ENCODE data around the gene NKX1-2. TPM values are rescaled to one million over a fixed set of nuclear protein-coding genes. Genes with fewer than 3 reads are reported as not detected.

Gene NKX1-2
- total RNA-seq, 1 experiment from 2014 or later: 0.36 TPM

- no peak for DNase-seq
- no peaks in the 10 kb centered on the region; the same call in 1 of the 2 replicates for H3K9me3 ChIP-seq
- no peaks in the 10 kb centered on the region for H3K27me3 ChIP-seq
- no peaks in the 10 kb centered on the region for H3K36me3 ChIP-seq
- no peak overlapping the region for H3K4me3 ChIP-seq
Observed at GRCh38 chr10:124481717-124482116, 31.9 kb upstream of the NKX1-2 start.

- Histone ChIP-seq H3K27me3 (no peaks in the 10 kb centered on the region), H3K4me3 (no peak overlapping the region), H3K9me3 (no peaks in the 10 kb centered on the region), H3K36me3 (no peaks in the 10 kb centered on the region)
- no peak for DNase-seq
Observed at GRCh38 chr10:124480860-124481259, 31.0 kb upstream of the NKX1-2 start.

- Histone ChIP-seq H3K27me3 (no peaks in the 10 kb centered on the region), H3K4me3 (no peak overlapping the region), H3K9me3 (no peaks in the 10 kb centered on the region), H3K36me3 (no peaks in the 10 kb centered on the region)
- DNase-seq: no peak
Observed at GRCh38 chr10:124478515-124478914, 28.7 kb upstream of the NKX1-2 start.

GRCh38 chr10:124477614-124478363 is 28.0 kb upstream of the NKX1-2 start:
- Histone ChIP-seq H3K9me3 (no peaks in the 10 kb centered on the region), H3K27me3 (no peaks in the 10 kb centered on the region), H3K4me3 (no peak overlapping the region), H3K36me3 (no peaks in the 10 kb centered on the region)
- DNase-seq: no peak

- H3K27me3 ChIP-seq: no peaks in the 10 kb centered on the region
- H3K9me3 ChIP-seq: no peaks in the 10 kb centered on the region
- DNase-seq: no peak
Observed at GRCh38 chr10:124476043-124476725, 26.3 kb upstream of the NKX1-2 start.

GRCh38 chr10:124474514-124475070 is 24.8 kb upstream of the NKX1-2 start:
- H3K36me3 ChIP-seq: no peaks in the 10 kb centered on the region
- H3K9me3 ChIP-seq: no peaks in the 10 kb centered on the region
- no peak overlapping the region for H3K4me3 ChIP-seq
- DNase-seq: no peak
- no peaks in the 10 kb centered on the region for H3K27me3 ChIP-seq

More at GRCh38 chr10:124476043-124476725, 26.3 kb upstream of the NKX1-2 start:
- Histone ChIP-seq H3K4me3 (no peak overlapping the region), H3K36me3 (no peaks in the 10 kb centered on the region)

- Histone ChIP-seq H3K36me3 (no peaks in the 10 kb centered on the region), H3K4me3 (no peak overlapping the region), H3K9me3 (no peaks in the 10 kb centered on the region), H3K27me3 (no peaks in the 10 kb centered on the region)
- no peak for DNase-seq
Observed at GRCh38 chr10:124473070-124473469, 23.2 kb upstream of the NKX1-2 start.

GRCh38 chr10:124472071-124472470 is 22.2 kb upstream of the NKX1-2 start:
- H3K27me3 ChIP-seq: no peaks in the 10 kb centered on the region
- no peaks in the 10 kb centered on the region for H3K36me3 ChIP-seq
- no peak for DNase-seq
- no peak overlapping the region for H3K4me3 ChIP-seq
- no peaks in the 10 kb centered on the region for H3K9me3 ChIP-seq

GRCh38 chr10:124470544-124471434 is 21.0 kb upstream of the NKX1-2 start:
- no peaks in the 10 kb centered on the region for H3K27me3 ChIP-seq
- H3K4me3 ChIP-seq: no peak overlapping the region
- no peak for DNase-seq
- H3K9me3 ChIP-seq: no peaks in the 10 kb centered on the region
- H3K36me3 ChIP-seq: no peaks in the 10 kb centered on the region

- DNase-seq: no peak
- Histone ChIP-seq H3K4me3 (no peak overlapping the region), H3K36me3 (no peaks in the 10 kb centered on the region), H3K9me3 (no peaks in the 10 kb centered on the region), H3K27me3 (no peaks in the 10 kb centered on the region)
Observed at GRCh38 chr10:124469956-124470484, 20.2 kb upstream of the NKX1-2 start.

GRCh38 chr10:124468624-124469023 is 18.8 kb upstream of the NKX1-2 start:
- Histone ChIP-seq H3K27me3 (no peaks in the 10 kb centered on the region), H3K36me3 (no peaks in the 10 kb centered on the region), H3K9me3 (no peaks in the 10 kb centered on the region), H3K4me3 (no peak overlapping the region)
- DNase-seq: no peak

GRCh38 chr10:124467165-124467564 is 17.3 kb upstream of the NKX1-2 start:
- no peak overlapping the region for H3K4me3 ChIP-seq
- DNase-seq: no peak
- H3K27me3 ChIP-seq: no peaks in the 10 kb centered on the region
- no peaks in the 10 kb centered on the region for H3K36me3 ChIP-seq
- H3K9me3 ChIP-seq: no peaks in the 10 kb centered on the region

- Histone ChIP-seq H3K27me3 (no peaks in the 10 kb centered on the region), H3K4me3 (no peak overlapping the region), H3K9me3 (no peaks in the 10 kb centered on the region), H3K36me3 (no peaks in the 10 kb centered on the region)
- no peak for DNase-seq
Observed at GRCh38 chr10:124465777-124466488, 16.1 kb upstream of the NKX1-2 start.

- DNase-seq: no peak
- H3K36me3 ChIP-seq: no peaks in the 10 kb centered on the region
- H3K4me3 ChIP-seq: no peak overlapping the region
- no peaks in the 10 kb centered on the region for H3K27me3 ChIP-seq
- no peaks in the 10 kb centered on the region for H3K9me3 ChIP-seq
Observed at GRCh38 chr10:124465003-124465776, 15.4 kb upstream of the NKX1-2 start.

Data from MG63 (cell line).